A673 (cell line): ENCODE results near the gene PDZD11. TPM values are rescaled to one million over a fixed set of nuclear protein-coding genes. Genes with fewer than 3 reads are reported as not detected.
"Not testable (repeated sequence)": the region's sequence is repeated elsewhere in the genome, so short reads cannot be mapped to it uniquely, and the experiment has no call there.

ENCODE experiments used
- BruUV-seq: library from RNA; stranded (reverse); fragments of 400-500 nt; replicated peaks from 2 replicates; lab custom pipeline; 2021; lab: Mats Ljungman, UMichigan
- CTCF ChIA-PET: fragments of 300-600 bp; sonication (Branson Sonifier 250); formaldehyde crosslinking; loops from one replicate; lab custom pipeline; 2022; ENCODE audit warnings: antibody characterized with exemption; lab: Charles Lee
- POLR2A ChIA-PET: fragments of 300-600 bp; sonication (Branson Sonifier 250); formaldehyde crosslinking; loops from one replicate; lab custom pipeline; 2022; ENCODE audit warnings: antibody characterized with exemption; ENCODE audit not compliant: low non-redundant PET; lab: Charles Lee
- DNase-seq: peaks from one replicate; pipeline ENCODE4 v3.0.0-alpha.2; 2015; ENCODE audit warnings: low spot score
- H3K27ac ChIP-seq: fragments of 200-600 bp; sonication (generic); 2 replicates; pipeline ENCODE4 v1.5.1; 2016; ENCODE audit warnings: mixed run types, low read depth, mild to moderate bottlenecking, mixed read lengths, antibody characterized with exemption, low read length; ENCODE audit not compliant: poor library complexity, severe bottlenecking
- H3K27me3 ChIP-seq: fragments of 200-600 bp; sonication (generic); replicated peaks from 2 replicates; pipeline ENCODE4 v1.6.1; 2017; ENCODE audit warnings: mixed run types, low read depth, mild to moderate bottlenecking, mixed read lengths, antibody characterized with exemption, low read length; ENCODE audit not compliant: insufficient read depth, poor library complexity
- H3K36me3 ChIP-seq: fragments of 200-600 bp; sonication (generic); 2 replicates; pipeline ENCODE4 v1.6.1; 2016; ENCODE audit warnings: mixed run types, mild to moderate bottlenecking, mixed read lengths, antibody characterized with exemption, low read length; ENCODE audit not compliant: insufficient read depth, poor library complexity, severe bottlenecking
- H3K4me1 ChIP-seq: fragments of 200-600 bp; sonication (generic); 2 replicates; pipeline ENCODE4 v1.6.1; 2017; ENCODE audit warnings: mixed run types, mild to moderate bottlenecking, mixed read lengths, antibody characterized with exemption, low read length; ENCODE audit not compliant: insufficient read depth, poor library complexity, severe bottlenecking
- H3K4me3 ChIP-seq: fragments of 200-600 bp; sonication (generic); 2 replicates; pipeline ENCODE4 v1.5.1; 2016; ENCODE audit warnings: low read depth, mixed run types, mild to moderate bottlenecking, mixed read lengths, low read length; ENCODE audit not compliant: poor library complexity, severe bottlenecking
- H3K9me3 ChIP-seq: fragments of 200-600 bp; sonication (generic); 2 replicates; pipeline ENCODE4 v1.6.1; 2016; ENCODE audit warnings: mixed run types, low read depth, mild to moderate bottlenecking, mixed read lengths, antibody characterized with exemption, low read length; ENCODE audit not compliant: poor library complexity, severe bottlenecking
- CTCF ChIP-seq: fragments of 300-800, 200-600 bp; sonication (generic); conservative IDR thresholded peaks from 2 replicates; pipeline ENCODE4 v1.5.1; 2017; ENCODE audit warnings: low read depth, mild to moderate bottlenecking, antibody characterized with exemption, low read length, moderate library complexity, mixed read lengths
- EZH2 ChIP-seq: fragments of 200-600 bp; sonication (generic); IDR thresholded peaks from 2 replicates; pipeline ENCODE4 v1.6.1; 2017; ENCODE audit warnings: borderline replicate concordance, low read depth, mild to moderate bottlenecking, mixed read lengths, antibody characterized with exemption, low read length; ENCODE audit not compliant: poor library complexity, severe bottlenecking
- intact Hi-C: fragments of 100-400 bp; cut with micrococcal nuclease; formaldehyde crosslinking; loops from one replicate; pipeline ENCODE4 v1.10.0; 2022; ENCODE audit not compliant: unreplicated experiment
- total RNA-seq: library from RNA; stranded (reverse); gene quantifications from 2 replicates; pipeline ENCODE4 v1.2.3, GENCODE V29; 2021

The PDZD11 gene
- total RNA-seq, 1 experiment from 2014 or later = 57.2 TPM

- Histone ChIP-seq H3K27me3 (no peaks in the 10 kb centered on the region), H3K4me1 (no peaks in the 10 kb centered on the region), H3K9me3 (no peaks in the 10 kb centered on the region), H3K4me3 (no peak overlapping the region), H3K27ac (no peak overlapping the region), H3K36me3 (no peaks in the 10 kb centered on the region)
- TF ChIP-seq CTCF = no peak
- TF ChIP-seq EZH2 = no peak
- POLR2A ChIA-PET = no interaction called here
- no peak for DNase-seq
- intact Hi-C loops = no loop called here
- CTCF ChIA-PET = no interaction called here
- no TSS peak for BruUV-seq
Observed at GRCh38 chrX:70280573-70280972, 9.2 kb downstream of the PDZD11 start.

- POLR2A ChIA-PET = no interaction called here
- H3K36me3 ChIP-seq = no peaks in the 10 kb centered on the region
- H3K9me3 ChIP-seq = no peaks in the 10 kb centered on the region
- no peak for TF ChIP-seq EZH2
- TF ChIP-seq CTCF = no peak
- DNase-seq = no peak
- intact Hi-C loops = no loop called here
- H3K4me1 ChIP-seq = no peaks in the 10 kb centered on the region
- no peaks in the 10 kb centered on the region for H3K27me3 ChIP-seq
- CTCF ChIA-PET = no interaction called here
- BruUV-seq = no TSS peak
- H3K27ac ChIP-seq = no peak overlapping the region
- H3K4me3 ChIP-seq = no peak overlapping the region
Observed at GRCh38 chrX:70279081-70279480, 10.6 kb downstream of the PDZD11 start.

GRCh38 chrX:70274029-70274428, 15.7 kb downstream of the PDZD11 start:
- BruUV-seq, DNase-seq, H3K27me3 ChIP-seq, H3K4me3 ChIP-seq, H3K36me3 ChIP-seq, H3K27ac ChIP-seq, intact Hi-C loops, H3K4me1 ChIP-seq, POLR2A ChIA-PET, H3K9me3 ChIP-seq: not testable (repeated sequence)
- CTCF ChIA-PET = interaction anchor here (0.6 kb wide), 1 partner anchor 9 kb away, joined by 4 read pairs; no protein-coding TSS in a partner anchor

GRCh38 chrX:70268034-70268433, 21.7 kb downstream of the PDZD11 start, which contains the start of gene ARR3:
Gene ARR3 (plus strand): TSS chrX:70268334. CDS start chrX:70269386, 1,052 bp downstream.
- BruUV-seq = no TSS peak
- peaks cover 4% of the 10 kb centered on the region for H3K27me3 ChIP-seq

More at GRCh38 chrX:70268034-70268433, 21.7 kb downstream of the PDZD11 start, which contains the start of gene ARR3:
- no peaks in the 10 kb centered on the region for H3K9me3 ChIP-seq
- CTCF ChIA-PET = no interaction called here
- TF ChIP-seq EZH2 (no peak), CTCF (no peak)
- H3K27ac ChIP-seq = no peak within 1 kb of the TSS
- H3K36me3 ChIP-seq = no peaks in the 10 kb centered on the region
- H3K4me3 ChIP-seq = no peak within 1 kb of the TSS
- POLR2A ChIA-PET = no interaction called here
- intact Hi-C loops = no loop called here
- no peak for DNase-seq
- no peaks in the 10 kb centered on the region for H3K4me1 ChIP-seq
